ENCODE data around the gene INHBE. TPM values are rescaled to one million over a fixed set of nuclear protein-coding genes. Genes with fewer than 3 reads are reported as not detected.
"Not testable (repeated sequence)": the region's sequence is repeated elsewhere in the genome, so short reads cannot be mapped to it uniquely, and the experiment has no call there.

INHBE gene
- total RNA-seq, 1 donor from 2014 or later = 0.61 TPM

DNA sequence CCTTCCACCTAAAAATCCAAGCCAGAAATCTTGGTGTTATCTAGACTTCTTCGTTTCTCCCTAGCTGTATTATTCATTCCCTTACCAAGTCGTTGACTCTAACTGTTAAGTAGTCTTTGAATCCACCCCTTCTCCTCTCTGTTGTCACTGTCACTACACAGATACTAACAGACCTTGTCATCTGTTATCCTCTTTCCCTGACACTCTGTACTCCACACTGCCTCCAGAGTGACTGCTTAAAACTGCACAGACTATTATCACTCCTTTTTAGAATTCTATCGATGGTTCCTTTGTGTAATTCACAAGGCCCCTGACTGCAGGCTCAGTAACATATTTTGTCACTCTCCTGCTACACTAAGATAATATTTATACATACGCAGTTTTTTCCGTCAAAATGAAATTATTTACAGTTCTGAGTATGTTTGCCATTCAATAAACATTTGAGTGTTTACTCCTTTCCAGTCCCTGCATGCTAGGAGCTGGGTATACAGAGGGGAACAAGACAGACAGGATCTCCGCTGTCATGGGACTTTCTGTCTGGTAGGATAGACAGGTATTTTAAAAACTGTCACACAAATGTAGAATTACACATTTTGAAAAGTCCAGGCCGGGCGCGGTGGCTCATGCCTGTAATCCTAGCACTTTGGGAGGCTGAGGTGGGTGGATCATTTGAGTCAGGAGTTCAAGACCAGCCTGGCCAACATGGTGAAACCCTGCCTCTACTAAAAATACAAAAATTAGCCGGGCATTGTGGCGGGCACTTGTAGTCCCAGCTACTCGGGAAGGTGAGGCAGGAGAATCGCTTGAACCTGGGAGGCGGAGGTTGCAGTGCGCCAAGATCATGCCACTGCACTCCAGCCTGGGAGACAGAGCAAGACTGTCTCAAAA lies 36.5 kb downstream of the INHBE start:
- Mint-ChIP-seq H3K4me1 (peaks cover 25% of the 10 kb centered on the region), H3K27me3 (ENCODE audit: low read depth) (no peaks in the 10 kb centered on the region), H3K27ac (ENCODE audit: unreplicated experiment) (no peak overlapping the region), H3K9me3 (no peaks in the 10 kb centered on the region), H3K36me3 (ENCODE audit: low read depth) (peaks cover 14% of the 10 kb centered on the region), H3K4me3 (peak overlapping the region; percentile 64)
- DNase-seq (ENCODE audit: low read depth, low spot score) = no peak
- TF ChIP-seq, protein P1, sequence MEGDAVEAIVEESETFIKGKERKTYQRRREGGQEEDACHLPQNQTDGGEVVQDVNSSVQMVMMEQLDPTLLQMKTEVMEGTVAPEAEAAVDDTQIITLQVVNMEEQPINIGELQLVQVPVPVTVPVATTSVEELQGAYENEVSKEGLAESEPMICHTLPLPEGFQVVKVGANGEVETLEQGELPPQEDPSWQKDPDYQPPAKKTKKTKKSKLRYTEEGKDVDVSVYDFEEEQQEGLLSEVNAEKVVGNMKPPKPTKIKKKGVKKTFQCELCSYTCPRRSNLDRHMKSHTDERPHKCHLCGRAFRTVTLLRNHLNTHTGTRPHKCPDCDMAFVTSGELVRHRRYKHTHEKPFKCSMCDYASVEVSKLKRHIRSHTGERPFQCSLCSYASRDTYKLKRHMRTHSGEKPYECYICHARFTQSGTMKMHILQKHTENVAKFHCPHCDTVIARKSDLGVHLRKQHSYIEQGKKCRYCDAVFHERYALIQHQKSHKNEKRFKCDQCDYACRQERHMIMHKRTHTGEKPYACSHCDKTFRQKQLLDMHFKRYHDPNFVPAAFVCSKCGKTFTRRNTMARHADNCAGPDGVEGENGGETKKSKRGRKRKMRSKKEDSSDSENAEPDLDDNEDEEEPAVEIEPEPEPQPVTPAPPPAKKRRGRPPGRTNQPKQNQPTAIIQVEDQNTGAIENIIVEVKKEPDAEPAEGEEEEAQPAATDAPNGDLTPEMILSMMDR (conservative IDR thresholded peaks at IDR 0.05) = peak; percentile 42

DNA sequence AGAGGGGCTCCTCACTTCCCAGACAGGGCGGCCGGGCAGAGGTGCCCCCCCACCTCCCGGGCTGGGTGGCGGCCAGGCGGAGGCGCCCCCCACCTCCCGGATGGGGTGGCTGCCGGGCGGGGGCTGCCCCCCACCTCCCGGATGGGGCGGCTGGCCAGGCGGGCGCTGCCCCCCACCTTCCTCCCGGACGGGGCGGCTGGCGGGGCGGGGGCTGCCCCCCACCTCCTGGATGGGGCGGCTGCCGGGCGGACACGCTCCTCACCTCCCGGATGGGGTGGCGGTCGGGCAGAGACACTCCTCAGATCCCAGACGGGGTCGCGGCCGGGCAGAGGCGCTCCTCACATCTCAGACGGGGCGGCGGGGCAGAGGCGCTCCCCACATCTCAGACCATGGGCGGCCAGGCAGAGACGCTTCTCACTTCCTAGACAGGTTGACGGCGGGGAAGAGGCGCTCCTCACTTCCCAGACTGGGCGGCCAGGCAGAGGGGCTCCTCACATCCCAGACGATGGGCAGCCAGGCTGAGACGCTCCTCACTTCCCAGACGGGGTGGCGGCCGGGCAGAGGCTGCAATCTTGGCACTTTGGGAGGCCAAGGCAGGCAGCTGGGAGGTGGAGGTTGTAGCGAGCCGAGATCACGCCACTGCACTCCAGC lies 40.1 kb downstream of the INHBE start:
- H3K4me3 Mint-ChIP-seq; DNase-seq (ENCODE audit: low read depth, low spot score); H3K9me3 Mint-ChIP-seq; H3K27ac Mint-ChIP-seq (ENCODE audit: unreplicated experiment); H3K27me3 Mint-ChIP-seq (ENCODE audit: low read depth); H3K4me1 Mint-ChIP-seq: not testable (repeated sequence)
- H3K36me3 Mint-ChIP-seq (ENCODE audit: low read depth) = peaks cover 25% of the 10 kb centered on the region

DNA sequence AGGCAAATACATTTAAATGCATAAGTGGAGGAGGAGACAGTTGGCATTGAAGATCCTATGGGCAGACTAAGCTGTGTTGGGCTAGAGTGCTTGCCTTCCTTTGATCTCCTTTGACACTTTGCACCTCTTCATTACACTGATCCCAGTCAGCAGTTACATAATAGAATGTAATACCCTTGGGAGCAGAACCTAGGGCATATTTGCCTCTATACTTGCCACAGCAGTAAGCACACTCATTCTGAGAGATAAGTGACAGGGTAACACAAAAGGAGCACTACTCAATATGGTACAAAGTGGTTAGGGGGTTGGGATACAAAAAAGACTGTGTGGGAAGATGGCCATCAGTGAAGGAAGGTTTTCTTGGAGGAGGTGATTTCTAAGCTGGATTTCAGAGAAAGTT lies 41.7 kb downstream of the INHBE start:
- TF ChIP-seq, protein P1 (conservative IDR thresholded peaks at IDR 0.05) = no peak
- Mint-ChIP-seq H3K9me3 (no peaks in the 10 kb centered on the region), H3K4me3 (no peak overlapping the region), H3K27me3 (ENCODE audit: low read depth) (no peaks in the 10 kb centered on the region), H3K4me1 (no peaks in the 10 kb centered on the region), H3K27ac (ENCODE audit: unreplicated experiment) (peak overlapping the region; percentile 10), H3K36me3 (ENCODE audit: low read depth) (peaks cover 32% of the 10 kb centered on the region)
- no peak for DNase-seq (ENCODE audit: low read depth, low spot score)

DNA sequence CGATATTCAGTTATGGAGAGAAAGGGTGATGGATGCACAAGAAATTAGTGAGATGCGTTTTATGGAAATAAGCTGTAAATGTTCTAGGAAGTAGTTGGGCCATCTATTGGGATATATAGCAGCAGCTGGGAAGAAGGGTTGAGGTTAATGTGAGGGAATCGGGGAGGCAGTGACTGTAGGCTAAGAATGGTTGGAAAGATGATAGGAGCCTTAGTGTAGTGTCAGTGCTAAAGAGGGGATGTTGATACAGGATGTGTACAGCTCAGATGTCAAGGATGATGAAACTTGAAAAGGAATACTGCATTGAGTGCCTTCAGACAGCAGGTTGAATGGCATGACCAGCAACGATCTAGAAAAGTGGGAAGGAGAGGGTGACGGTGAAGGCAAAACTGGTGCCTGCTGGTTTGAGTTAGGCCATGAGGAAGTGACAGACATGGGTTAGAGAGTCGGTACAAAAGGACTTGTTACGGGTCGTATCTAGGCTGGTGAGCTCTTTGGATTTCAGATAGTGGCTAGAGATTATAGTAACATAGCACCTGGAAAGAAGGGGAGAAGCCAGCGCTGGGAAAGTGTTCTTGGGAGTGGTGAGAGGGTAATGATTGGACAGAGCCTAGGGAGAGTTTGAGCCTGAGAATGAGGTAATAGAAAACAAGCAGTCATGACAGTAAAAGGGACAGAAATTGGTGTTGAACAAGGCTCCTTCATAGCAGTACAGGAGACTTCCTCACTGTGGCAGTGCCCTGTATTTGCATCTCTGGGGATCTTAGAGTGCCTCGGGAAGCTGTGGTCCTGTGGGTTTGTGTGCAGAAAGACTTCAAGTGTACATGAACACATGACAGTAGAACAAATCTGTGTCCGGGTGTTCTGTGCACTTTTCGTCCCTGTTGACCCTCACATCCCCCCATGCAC lies 42.4 kb downstream of the INHBE start:
- H3K27me3 Mint-ChIP-seq (ENCODE audit: low read depth) = no peaks in the 10 kb centered on the region
- H3K36me3 Mint-ChIP-seq (ENCODE audit: low read depth) = peaks cover 36% of the 10 kb centered on the region
- H3K9me3 Mint-ChIP-seq = no peaks in the 10 kb centered on the region
- no peaks in the 10 kb centered on the region for H3K4me1 Mint-ChIP-seq
- TF ChIP-seq, protein P1 (conservative IDR thresholded peaks at IDR 0.05) = no peak
- no peak for DNase-seq (ENCODE audit: low read depth, low spot score)
- H3K27ac Mint-ChIP-seq (ENCODE audit: unreplicated experiment) = peak overlapping the region; percentile 10
- no peak overlapping the region for H3K4me3 Mint-ChIP-seq

DNA sequence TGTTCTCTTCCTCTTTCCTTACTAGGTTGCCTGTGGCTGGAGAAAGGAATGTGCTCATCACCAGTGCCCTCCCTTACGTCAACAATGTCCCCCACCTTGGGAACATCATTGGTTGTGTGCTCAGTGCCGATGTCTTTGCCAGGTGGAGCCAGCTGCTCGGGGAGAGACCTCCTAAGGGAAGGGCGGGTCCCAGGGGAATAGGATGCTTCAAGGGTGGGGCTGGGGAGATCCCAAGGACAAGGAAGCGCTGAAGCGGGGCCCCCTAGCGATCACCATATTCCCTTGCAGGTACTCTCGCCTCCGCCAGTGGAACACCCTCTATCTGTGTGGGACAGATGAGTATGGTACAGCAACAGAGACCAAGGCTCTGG lies 43.0 kb downstream of the INHBE start:
- no peak overlapping the region for H3K27ac Mint-ChIP-seq (ENCODE audit: unreplicated experiment)
- H3K4me1 Mint-ChIP-seq = no peaks in the 10 kb centered on the region
- H3K27me3 Mint-ChIP-seq (ENCODE audit: low read depth) = no peaks in the 10 kb centered on the region
- no peaks in the 10 kb centered on the region for H3K9me3 Mint-ChIP-seq
- no peak overlapping the region for H3K4me3 Mint-ChIP-seq
- peaks cover 30% of the 10 kb centered on the region for H3K36me3 Mint-ChIP-seq (ENCODE audit: low read depth)
- no peak for DNase-seq (ENCODE audit: low read depth, low spot score)
- TF ChIP-seq, protein P1 (conservative IDR thresholded peaks at IDR 0.05) = no peak

All from neural crest cell (in vitro differentiated cells).